Measurements from ENCODE around the gene MYL4. TPM values are rescaled to one million over a fixed set of nuclear protein-coding genes. Genes with fewer than 3 reads are reported as not detected.

Gene MYL4
- total and polyA plus RNA-seq, 2 donors (not counting 3 experiments of a cell fraction or from before 2014, with no cell fraction given) = 2.0 to 2.1 TPM

DNA sequence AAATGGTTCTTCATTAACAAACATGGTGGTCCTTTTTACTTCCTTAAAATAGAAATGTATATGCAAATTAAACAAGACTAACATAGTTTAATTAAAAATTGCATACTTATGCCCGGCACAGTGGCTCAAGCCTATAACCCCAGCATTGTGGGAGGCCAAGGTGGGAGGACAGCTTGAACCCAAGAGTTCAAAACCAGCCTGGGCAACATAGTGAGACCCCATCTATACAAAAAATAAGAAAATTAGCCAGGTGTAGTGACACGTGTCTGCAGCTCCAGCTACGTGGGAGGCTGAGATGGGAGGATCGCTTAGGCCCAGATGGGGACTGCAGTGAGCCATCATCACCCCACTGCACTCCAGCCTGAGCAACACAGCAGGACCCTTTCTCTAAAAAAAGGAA is 38.4 kb upstream of the MYL4 start:
- peaks cover 6 to 29% of the 10 kb centered on the region in 2 experiments for H3K36me3 ChIP-seq (ENCODE audit: control insufficient read depth in 2 of 2, extremely low read depth in 1 of 2, insufficient read depth in 2 of 2, low read length in 2 of 2)
- no peak for FAIRE-seq
- no peak overlapping the region for H3K4me3 ChIP-seq (replicated peaks in 1 of 3; ENCODE audit: insufficient read depth in 1 of 3, low read depth in 1 of 3, low read length in 3 of 3)
- CTCF ChIA-PET = interaction anchor here (0.9 kb wide), 1 partner anchor 10 kb away, joined by 3 read pairs; no protein-coding TSS in a partner anchor
- H3K9ac ChIP-seq (replicated peaks; ENCODE audit: extremely low read depth, insufficient read depth, low read length) = no peak overlapping the region
- H3K79me2 ChIP-seq (ENCODE audit: control insufficient read depth, insufficient read depth, low read length) = peaks cover 81% of the 10 kb centered on the region
- BruUV-seq (replicated peaks) = no TSS peak
- peaks cover 4% of the 10 kb centered on the region for H4K20me1 ChIP-seq (replicated peaks; ENCODE audit: control insufficient read depth, extremely low read depth, insufficient read depth, low read length)
- no peak for DNase-seq (ENCODE audit: low read depth, low spot score)
- intact Hi-C loops (cut with micrococcal nuclease) = no loop called here
- no peak overlapping the region for H3K27ac ChIP-seq (ENCODE audit: insufficient read depth, low read depth, low read length)
- H3K4me1 ChIP-seq (ENCODE audit: control insufficient read depth, extremely low read depth, insufficient read depth, low read length) = peaks cover 11% of the 10 kb centered on the region
- H3K4me2 ChIP-seq (ENCODE audit: insufficient read depth, low read length) = no peak overlapping the region
- POLR2A ChIA-PET = no interaction called here
- no peaks in the 10 kb centered on the region for H3K9me3 ChIP-seq (replicated peaks; ENCODE audit: control insufficient read depth, insufficient read depth, low read length)
- dilution Hi-C loops (cut with MboI; ENCODE audit: extremely low pct_ligation_motif_present, low sequenced_read_pairs) = no loop called here
- no peak overlapping the region for H2AFZ ChIP-seq (ENCODE audit: low read depth, low read length)
- H3K27me3 ChIP-seq (ENCODE audit: control insufficient read depth in 2 of 2, insufficient read depth in 2 of 2, low read length in 2 of 2) = no peaks in the 10 kb centered on the region
- TF ChIP-seq POLR2AphosphoS5 (IDR thresholded peaks at IDR 0.05; ENCODE audit: insufficient read depth, low read depth, low read length) = no peak
- no peak for TF ChIP-seq MYC (IDR thresholded peaks at IDR 0.05; ENCODE audit: low read depth, low read length)
- TF ChIP-seq, protein P1, sequence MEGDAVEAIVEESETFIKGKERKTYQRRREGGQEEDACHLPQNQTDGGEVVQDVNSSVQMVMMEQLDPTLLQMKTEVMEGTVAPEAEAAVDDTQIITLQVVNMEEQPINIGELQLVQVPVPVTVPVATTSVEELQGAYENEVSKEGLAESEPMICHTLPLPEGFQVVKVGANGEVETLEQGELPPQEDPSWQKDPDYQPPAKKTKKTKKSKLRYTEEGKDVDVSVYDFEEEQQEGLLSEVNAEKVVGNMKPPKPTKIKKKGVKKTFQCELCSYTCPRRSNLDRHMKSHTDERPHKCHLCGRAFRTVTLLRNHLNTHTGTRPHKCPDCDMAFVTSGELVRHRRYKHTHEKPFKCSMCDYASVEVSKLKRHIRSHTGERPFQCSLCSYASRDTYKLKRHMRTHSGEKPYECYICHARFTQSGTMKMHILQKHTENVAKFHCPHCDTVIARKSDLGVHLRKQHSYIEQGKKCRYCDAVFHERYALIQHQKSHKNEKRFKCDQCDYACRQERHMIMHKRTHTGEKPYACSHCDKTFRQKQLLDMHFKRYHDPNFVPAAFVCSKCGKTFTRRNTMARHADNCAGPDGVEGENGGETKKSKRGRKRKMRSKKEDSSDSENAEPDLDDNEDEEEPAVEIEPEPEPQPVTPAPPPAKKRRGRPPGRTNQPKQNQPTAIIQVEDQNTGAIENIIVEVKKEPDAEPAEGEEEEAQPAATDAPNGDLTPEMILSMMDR (IDR thresholded peaks at IDR 0.05; ENCODE audit: extremely low read depth in 1 of 2, insufficient read depth in 1 of 2, low read depth in 1 of 2, low read length in 2 of 2) = no peak
- no peak for TF ChIP-seq JUN (IDR thresholded peaks at IDR 0.05; ENCODE audit: borderline replicate concordance, insufficient read depth, insufficient read length, low read depth)
- no peak for TF ChIP-seq EZH2 (IDR thresholded peaks at IDR 0.05; ENCODE audit: borderline replicate concordance, low read depth, low read length, severe bottlenecking)
- TF ChIP-seq, protein P2, sequence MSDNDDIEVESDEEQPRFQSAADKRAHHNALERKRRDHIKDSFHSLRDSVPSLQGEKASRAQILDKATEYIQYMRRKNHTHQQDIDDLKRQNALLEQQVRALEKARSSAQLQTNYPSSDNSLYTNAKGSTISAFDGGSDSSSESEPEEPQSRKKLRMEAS (IDR thresholded peaks at IDR 0.05; ENCODE audit: insufficient read depth, insufficient read length) = no peak
- no peak for TF ChIP-seq GATA2 (IDR thresholded peaks at IDR 0.05; ENCODE audit: insufficient read depth, insufficient read length, low read depth, low read length)
- H3K9me1 ChIP-seq (replicated peaks; ENCODE audit: control insufficient read depth, extremely low read depth, insufficient read depth, low read length) = no peaks in the 10 kb centered on the region

Measured in endothelial cell of umbilical vein (primary cell).